HG02852 (cell line): ENCODE data around the gene EPHB2.

Experiments
- ATAC-seq: cut with Tn5 transposase; IDR thresholded peaks from one replicate; pipeline ENCODE4 v1.9.1; 2021; ENCODE audit warnings: mild to moderate bottlenecking, moderate library complexity; ENCODE audit not compliant: unreplicated experiment

EPHB2 gene

GRCh38 chr1:22852144-22852655 lies 141.6 kb downstream of the EPHB2 start:
- no peak for ATAC-seq

- ATAC-seq, result no peak
Observed at GRCh38 chr1:22853651-22854185, 143.1 kb downstream of the EPHB2 start.

GRCh38 chr1:22854688-22855565 lies 144.3 kb downstream of the EPHB2 start:
- ATAC-seq, result no peak

GRCh38 chr1:22855668-22856606 lies 145.3 kb downstream of the EPHB2 start:
- no peak for ATAC-seq

- ATAC-seq, result no peak
Observed at GRCh38 chr1:22857661-22858060, 147.0 kb downstream of the EPHB2 start.

GRCh38 chr1:22860414-22860800 lies 149.8 kb downstream of the EPHB2 start:
- ATAC-seq, result no peak

- no peak for ATAC-seq
Observed at GRCh38 chr1:22860883-22861385, 150.3 kb downstream of the EPHB2 start.

- no peak for ATAC-seq
Observed at GRCh38 chr1:22861764-22862440, 151.3 kb downstream of the EPHB2 start.

GRCh38 chr1:22862752-22863151 lies 152.1 kb downstream of the EPHB2 start:
- ATAC-seq, result no peak

- ATAC-seq, result no peak
Observed at GRCh38 chr1:22863766-22864165, 153.1 kb downstream of the EPHB2 start.

- ATAC-seq, result no peak
Observed at GRCh38 chr1:22864886-22865285, 154.2 kb downstream of the EPHB2 start.

- no peak for ATAC-seq
Observed at GRCh38 chr1:22865736-22866135, 155.1 kb downstream of the EPHB2 start.

GRCh38 chr1:22866868-22867267 lies 156.2 kb downstream of the EPHB2 start:
- no peak for ATAC-seq

GRCh38 chr1:22868331-22868730 lies 157.7 kb downstream of the EPHB2 start:
- ATAC-seq, result no peak

- no peak for ATAC-seq
Observed at GRCh38 chr1:22869325-22869724, 158.7 kb downstream of the EPHB2 start.

GRCh38 chr1:22870201-22870871 lies 159.7 kb downstream of the EPHB2 start:
- ATAC-seq, result no peak

- no peak for ATAC-seq
Observed at GRCh38 chr1:22872981-22873664, 162.5 kb downstream of the EPHB2 start.

GRCh38 chr1:22874785-22875184 lies 164.1 kb downstream of the EPHB2 start:
- ATAC-seq, result no peak

GRCh38 chr1:22875241-22875640 lies 164.6 kb downstream of the EPHB2 start:
- ATAC-seq, result no peak
